Kidney (tissue), 14 donors: Measurements from ENCODE around the gene DCN. TPM values are rescaled to one million over a fixed set of nuclear protein-coding genes. Genes with fewer than 3 reads are reported as not detected.

Source experiments
- DNase-seq, 5 donors: peaks; one replicate each; pipeline ENCODE4 v3.0.0-alpha.2; 2013 to 2020
- FAIRE-seq: peaks from 2 replicates; lab custom pipeline; 2012; peaks lifted over from hg19 to GRCh38; lab: Jason Lieb, UNC
- H3K27ac ChIP-seq, 2 donors: one replicate each; pipeline ENCODE4 v1.7.0; 2013; ENCODE audit warnings: low read depth in 2 of 2, low read length in 2 of 2, inconsistent platforms in 1 of 2
- H3K27me3 ChIP-seq: one replicate; pipeline ENCODE4 v1.7.1; 2013; ENCODE audit warnings: low read length, inconsistent platforms; ENCODE audit not compliant: control insufficient read depth, insufficient read depth
- H3K36me3 ChIP-seq, 3 donors: one replicate each; pipeline versions ENCODE4 v1.7.0 to v1.7.1; 2013; ENCODE audit warnings: low read length in 3 of 3, control low read depth in 1 of 3, inconsistent platforms in 1 of 3; ENCODE audit not compliant: insufficient read depth in 3 of 3, control insufficient read depth in 2 of 3
- H3K4me1 ChIP-seq, 3 donors: one replicate each; pipeline versions ENCODE4 v1.7.0 to v1.7.1; 2013; ENCODE audit warnings: low read length in 3 of 3, inconsistent platforms in 1 of 3, low read depth in 1 of 3; ENCODE audit not compliant: control insufficient read depth in 2 of 3, insufficient read depth in 2 of 3
- H3K4me3 ChIP-seq, 3 donors: one replicate each; pipeline versions ENCODE4 v1.7.0 to v1.8.1; 2013; ENCODE audit warnings: low read length in 3 of 3, control low read depth in 1 of 3, inconsistent platforms in 1 of 3
- H3K9ac ChIP-seq, 3 donors: one replicate each; pipeline versions ENCODE4 v1.7.0 to v1.7.1; 2013; ENCODE audit warnings: low read length in 3 of 3, control low read depth in 1 of 3, inconsistent platforms in 1 of 3
- H3K9me3 ChIP-seq, 3 donors: one replicate each; pipeline versions ENCODE4 v1.7.0 to v1.7.1; 2013; ENCODE audit warnings: low read length in 3 of 3, control low read depth in 1 of 3, inconsistent platforms in 1 of 3; ENCODE audit not compliant: control insufficient read depth in 2 of 3, insufficient read depth in 1 of 3
- intact Hi-C: fragments of 100-400 bp; cut with DNase I; formaldehyde crosslinking; loops from one replicate; pipeline ENCODE4 v1.11.1; 2022
- polyA plus RNA-seq: library from polyadenylated mRNA; stranded (reverse); fragments of 350-450 nt; fragmentation: Illumina TruSeq; extraction: RNeasy Lipid Tissue Mini Kit (QIAGEN cat#74804); gene quantifications from one replicate; pipeline ENCODE4 v1.2.3, GENCODE V29; 2014; ENCODE audit warnings: low read depth, low replicate concordance; ENCODE audit not compliant: insufficient read depth
- total RNA-seq: library from RNA; stranded (reverse); fragmentation: NEBNext Ultra II Directional; extraction: Animal tissue kit (Norgen Biotek cat#: 25700); gene quantifications from one replicate; pipeline ENCODE4 v1.2.1, GENCODE V29; 2021
- TF ChIP-seq, protein P1 (sequence below): IDR thresholded peaks from 3 replicates; pipeline ENCODE4 v1.5.1; 2012; ENCODE audit warnings: mild to moderate bottlenecking, moderate library complexity, borderline replicate concordance; ENCODE audit not compliant: insufficient read depth; ENCODE audit errors: extremely low read depth
- donor health status: control.
- donor health status: control.
- donor health status: control.
- donor health status: control.
- donor health status: control.
- donor health status: DM: yes; HTN: yes; CAD: no.
- donor health status: Normal renal cell carcinoma (clear cell type).

DCN gene
- total and polyA plus RNA-seq, 2 donors from 2014 or later = 239 to 317 TPM

DNA sequence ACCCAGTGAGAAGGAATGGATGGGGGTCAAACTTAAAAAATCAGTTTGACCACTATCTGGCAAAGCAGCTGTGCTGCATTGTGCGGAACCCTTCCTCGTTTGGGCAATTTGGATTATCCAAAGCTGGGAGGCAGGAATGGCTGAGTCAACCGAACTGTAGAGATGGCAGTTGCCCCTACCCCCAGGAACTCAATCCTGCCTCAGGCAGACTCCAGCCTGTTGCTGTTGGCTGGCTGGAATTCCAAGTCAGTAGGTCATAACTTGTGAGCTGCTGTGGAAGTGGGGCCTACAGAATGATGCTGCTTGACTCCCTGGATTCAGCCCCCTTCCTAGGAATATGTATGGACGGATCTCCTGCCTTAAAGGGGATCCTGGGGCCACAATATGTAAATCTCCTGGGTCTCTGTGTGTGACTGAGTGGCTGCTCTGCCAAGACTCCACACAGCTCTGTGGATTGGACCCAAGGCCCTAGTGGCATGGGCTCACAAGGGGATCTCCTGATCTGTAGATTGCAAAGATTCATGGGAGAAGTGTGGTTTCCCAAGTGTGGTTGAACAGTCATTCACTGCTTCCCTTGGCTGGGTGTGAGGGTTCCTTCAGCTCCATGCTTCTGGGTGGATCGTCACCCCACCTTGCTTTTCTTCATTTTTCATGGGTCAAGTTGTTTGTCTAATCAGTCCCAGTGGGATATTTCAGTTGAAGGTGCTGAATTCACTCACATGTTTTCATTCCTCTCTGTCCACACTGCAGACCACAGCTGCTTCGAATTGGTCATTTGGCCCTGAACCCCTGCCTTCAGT is 90.5 kb downstream of the DCN start:
- no peak overlapping the region for H3K27ac ChIP-seq
- H3K9ac ChIP-seq = no peak overlapping the region
- no peaks in the 10 kb centered on the region for H3K36me3 ChIP-seq
- TF ChIP-seq, protein P1, sequence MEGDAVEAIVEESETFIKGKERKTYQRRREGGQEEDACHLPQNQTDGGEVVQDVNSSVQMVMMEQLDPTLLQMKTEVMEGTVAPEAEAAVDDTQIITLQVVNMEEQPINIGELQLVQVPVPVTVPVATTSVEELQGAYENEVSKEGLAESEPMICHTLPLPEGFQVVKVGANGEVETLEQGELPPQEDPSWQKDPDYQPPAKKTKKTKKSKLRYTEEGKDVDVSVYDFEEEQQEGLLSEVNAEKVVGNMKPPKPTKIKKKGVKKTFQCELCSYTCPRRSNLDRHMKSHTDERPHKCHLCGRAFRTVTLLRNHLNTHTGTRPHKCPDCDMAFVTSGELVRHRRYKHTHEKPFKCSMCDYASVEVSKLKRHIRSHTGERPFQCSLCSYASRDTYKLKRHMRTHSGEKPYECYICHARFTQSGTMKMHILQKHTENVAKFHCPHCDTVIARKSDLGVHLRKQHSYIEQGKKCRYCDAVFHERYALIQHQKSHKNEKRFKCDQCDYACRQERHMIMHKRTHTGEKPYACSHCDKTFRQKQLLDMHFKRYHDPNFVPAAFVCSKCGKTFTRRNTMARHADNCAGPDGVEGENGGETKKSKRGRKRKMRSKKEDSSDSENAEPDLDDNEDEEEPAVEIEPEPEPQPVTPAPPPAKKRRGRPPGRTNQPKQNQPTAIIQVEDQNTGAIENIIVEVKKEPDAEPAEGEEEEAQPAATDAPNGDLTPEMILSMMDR = no peak
- peaks cover 0 to 13% (median 0%) of the 10 kb centered on the region in 3 donors for H3K9me3 ChIP-seq
- no peak for FAIRE-seq
- no peak for DNase-seq
- H3K4me3 ChIP-seq = no peak overlapping the region
- no peaks in the 10 kb centered on the region for H3K27me3 ChIP-seq
- no peaks in the 10 kb centered on the region for H3K4me1 ChIP-seq
- intact Hi-C loops = no loop called here

Other genes with a start within 250 kb of the DCN start
- not detected for gene CCER1, start 227.6 kb downstream of the DCN start, total RNA-seq
- not detected for gene CCER1, start 227.6 kb downstream of the DCN start, polyA plus RNA-seq
- not detected for gene EPYC, start 177.8 kb downstream of the DCN start, total RNA-seq
- gene EPYC, start 177.8 kb downstream of the DCN start, polyA plus RNA-seq = not detected
- gene KERA, start 124.8 kb downstream of the DCN start, total RNA-seq = not detected
- not detected for gene KERA, start 124.8 kb downstream of the DCN start, polyA plus RNA-seq
- 185 TPM for gene LUM, start 71.3 kb downstream of the DCN start, total RNA-seq
- 102 TPM for gene LUM, start 71.3 kb downstream of the DCN start, polyA plus RNA-seq